Measurements from ENCODE around the gene SERPINA1.

- TF ChIP-seq CTCF (IDR thresholded peaks at IDR 0.05) (no peak), ZFX (IDR thresholded peaks at IDR 0.05; ENCODE audit: borderline replicate concordance) (no peak)
Observed at GRCh38 chr14:94346841-94347240, 41.6 kb downstream of the SERPINA1 start.
